ENCODE results near the gene RNU4-1.

DNA sequence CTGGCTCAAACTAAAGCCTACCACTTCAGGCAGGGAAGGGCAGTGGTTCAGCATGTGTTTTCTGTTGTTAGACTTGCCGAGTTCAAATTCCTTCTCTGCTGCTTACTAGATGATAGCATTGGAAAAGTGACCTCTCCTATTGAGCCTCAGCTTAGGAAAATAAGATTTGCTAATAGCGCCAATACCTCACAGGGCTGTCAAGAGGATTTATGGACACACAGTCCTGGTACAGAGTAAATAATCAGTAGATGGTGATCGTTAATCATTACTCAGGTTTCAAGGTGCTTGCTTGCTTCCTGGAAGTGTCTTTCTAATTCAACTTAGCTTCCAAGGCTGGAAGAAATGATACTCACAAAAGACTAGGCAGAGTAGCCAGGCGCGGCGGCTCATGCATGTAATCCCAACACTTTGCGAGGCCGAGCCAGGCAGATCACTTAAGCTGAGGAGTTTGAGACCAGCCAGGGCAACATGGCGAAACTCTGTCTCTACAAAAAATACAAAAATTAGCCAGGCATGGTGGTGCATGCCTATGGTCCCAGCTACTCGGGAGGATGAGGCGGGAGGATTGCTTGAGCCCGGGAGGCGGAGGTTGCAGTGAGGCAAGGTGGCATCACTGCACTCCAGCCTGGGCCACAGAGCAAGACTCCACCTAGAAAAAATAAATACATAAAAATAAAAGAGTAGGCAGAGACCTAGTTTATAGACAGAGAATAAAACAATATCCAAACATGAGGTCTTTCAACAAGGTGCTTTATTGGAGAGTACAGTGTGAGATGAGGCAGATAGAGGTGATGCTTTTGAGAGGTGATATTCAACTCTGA is 28.6 kb upstream of the RNU4-1 start:
- TF ChIP-seq CTCF (conservative IDR thresholded peaks at IDR 0.05; ENCODE audit: low read length) (no peak), EZH2phosphoT487 (IDR thresholded peaks at IDR 0.05; ENCODE audit: borderline replicate concordance, low read depth, low read length) (no peak)

Measured in OCI-LY7 (cell line).